NCI-H510A (cell line): Measurements from ENCODE around the gene FOXO6.
"Not testable (repeated sequence)": the region's sequence is repeated elsewhere in the genome, so short reads cannot be mapped to it uniquely, and the experiment has no call there.

Experiments used
- DNase-seq: peaks from one replicate; lab custom pipeline; 2025; lab: John Stamatoyannopoulos, UW

FOXO6 gene

GRCh38 chr1:41329662-41330587, 31.3 kb upstream of the FOXO6 start:
- DNase-seq = no peak

DNA sequence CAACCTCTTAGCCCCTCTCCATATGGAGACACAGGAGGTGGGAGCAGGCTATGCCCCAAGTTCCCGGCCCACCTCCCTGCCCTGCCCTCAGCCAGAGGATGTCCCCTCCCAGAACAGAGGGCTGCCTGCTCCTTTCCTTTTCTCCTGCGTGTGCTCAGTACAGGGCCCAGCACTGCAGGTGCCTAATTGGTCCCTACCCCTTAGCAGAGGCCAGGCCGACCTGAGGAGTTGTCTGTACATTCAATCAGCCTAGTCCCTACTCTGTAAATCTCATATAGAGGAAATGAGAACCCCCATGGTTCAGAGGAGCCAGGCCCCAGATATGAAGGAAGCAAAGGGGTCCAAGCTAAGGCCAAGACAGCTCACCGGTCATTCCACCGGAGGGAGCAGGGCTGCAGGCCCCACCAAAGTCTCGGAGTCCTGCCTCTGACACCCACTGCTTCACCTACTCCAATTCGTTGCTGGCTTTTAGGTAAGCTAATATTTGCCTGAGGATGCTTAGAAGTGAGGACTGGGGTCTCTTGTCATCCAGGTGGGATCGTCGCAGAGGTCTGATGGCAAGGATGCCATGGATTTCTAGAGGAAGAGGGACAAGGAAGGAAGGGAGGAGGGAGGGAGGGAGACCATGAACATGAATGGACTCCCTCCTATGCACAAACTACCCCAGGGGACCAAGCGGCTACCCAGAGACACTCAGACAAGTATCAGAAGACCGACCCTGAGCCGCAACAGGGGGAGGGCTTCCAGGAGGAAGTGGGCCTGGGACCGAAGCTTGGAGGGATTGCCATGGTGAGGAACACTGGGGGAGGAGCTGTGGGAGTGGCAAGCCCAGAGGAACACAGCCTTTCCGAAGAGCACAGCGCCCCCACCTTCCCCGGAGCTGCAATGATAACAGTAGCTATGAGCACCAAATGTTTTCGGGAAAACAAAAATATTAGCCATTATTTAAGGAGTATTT, 30.4 kb upstream of the FOXO6 start:
- DNase-seq = no peak

GRCh38 chr1:41331546-41331917, 29.7 kb upstream of the FOXO6 start:
- no peak for DNase-seq

DNA sequence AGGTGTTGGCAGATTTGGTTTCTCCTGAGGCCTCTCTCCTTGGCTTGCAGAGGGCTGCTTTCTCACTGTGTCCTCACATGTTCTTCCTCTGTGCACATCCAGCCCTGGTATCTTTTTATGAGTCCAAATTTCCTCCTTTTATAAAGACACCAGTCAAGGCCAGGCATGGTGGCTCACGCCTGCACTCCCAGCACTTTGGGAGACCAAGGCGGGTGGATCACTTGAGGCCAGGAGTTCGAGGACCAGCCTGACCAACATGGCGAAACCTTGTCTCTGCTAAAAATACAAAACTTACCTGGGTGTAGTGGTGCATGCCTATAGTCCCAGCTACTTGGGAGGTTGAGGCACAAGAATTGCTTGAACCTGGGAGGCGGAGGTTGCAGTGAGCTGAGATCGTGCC, 29.1 kb upstream of the FOXO6 start:
- not testable (repeated sequence) for DNase-seq

DNA sequence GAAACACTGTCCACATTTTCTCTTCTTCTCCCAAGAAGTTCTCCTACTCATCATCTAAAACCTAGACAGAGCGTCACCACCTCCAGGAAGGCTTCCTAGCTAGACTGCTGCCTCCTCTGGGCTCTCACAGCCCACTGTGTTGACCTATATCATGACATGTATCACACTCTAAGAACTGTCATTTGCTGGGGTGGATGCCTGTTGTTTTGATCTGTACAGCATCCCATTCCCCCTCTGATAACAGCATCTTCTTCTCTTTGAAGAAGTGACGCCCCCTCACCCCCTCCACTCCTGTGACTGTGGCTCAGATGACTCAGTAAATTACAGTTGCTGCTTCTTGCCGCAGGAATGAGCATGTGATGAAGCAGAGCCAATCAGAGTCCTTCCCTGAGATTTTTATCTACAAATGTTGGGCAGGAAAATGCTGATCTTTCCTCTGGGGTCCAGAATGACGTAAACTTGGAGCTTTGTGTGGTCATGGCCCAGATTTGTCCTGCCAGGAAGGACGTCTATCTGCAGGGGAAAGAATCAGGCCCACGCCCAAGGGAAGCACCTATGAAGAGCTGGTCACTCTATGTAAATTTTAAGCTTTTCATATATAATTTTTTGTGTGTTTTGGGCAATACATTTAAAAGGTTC, 28.0 kb upstream of the FOXO6 start:
- no peak for DNase-seq

GRCh38 chr1:41338820-41339219, 22.4 kb upstream of the FOXO6 start:
- no peak for DNase-seq

DNA sequence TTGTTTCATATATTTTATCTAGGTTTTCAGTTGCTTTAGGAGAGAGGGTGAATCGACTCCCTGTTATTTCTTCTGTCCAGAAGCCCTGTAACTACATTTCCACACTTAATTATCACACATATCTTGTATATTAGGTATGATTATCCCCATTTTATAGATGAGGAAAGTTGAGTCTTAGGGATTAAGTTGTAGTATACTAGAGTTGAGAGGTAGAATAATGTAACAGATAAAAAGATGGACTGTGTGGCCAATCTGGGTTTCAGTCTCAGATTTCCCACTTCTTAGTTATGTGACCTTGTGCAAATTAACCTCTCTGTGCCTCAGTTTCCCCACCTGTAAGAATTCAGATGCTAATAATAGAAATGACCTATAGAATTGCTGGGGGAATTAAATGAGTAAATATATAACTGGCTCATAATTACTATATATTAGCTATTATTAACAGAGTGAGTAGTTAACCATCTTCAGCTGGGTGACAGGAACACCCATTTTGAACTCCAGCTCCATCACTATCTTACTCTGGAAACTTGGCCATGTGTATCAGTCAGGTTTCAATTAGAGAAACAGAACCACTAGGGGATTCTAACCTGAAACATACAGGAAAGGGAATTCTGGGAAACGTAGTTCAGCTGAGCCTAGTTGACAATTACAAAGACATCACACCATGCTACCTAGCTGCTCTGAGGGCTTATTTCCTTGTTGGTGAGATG, 20.4 kb upstream of the FOXO6 start:
- DNase-seq = no peak

GRCh38 chr1:41341365-41341683, 19.9 kb upstream of the FOXO6 start:
- no peak for DNase-seq

DNA sequence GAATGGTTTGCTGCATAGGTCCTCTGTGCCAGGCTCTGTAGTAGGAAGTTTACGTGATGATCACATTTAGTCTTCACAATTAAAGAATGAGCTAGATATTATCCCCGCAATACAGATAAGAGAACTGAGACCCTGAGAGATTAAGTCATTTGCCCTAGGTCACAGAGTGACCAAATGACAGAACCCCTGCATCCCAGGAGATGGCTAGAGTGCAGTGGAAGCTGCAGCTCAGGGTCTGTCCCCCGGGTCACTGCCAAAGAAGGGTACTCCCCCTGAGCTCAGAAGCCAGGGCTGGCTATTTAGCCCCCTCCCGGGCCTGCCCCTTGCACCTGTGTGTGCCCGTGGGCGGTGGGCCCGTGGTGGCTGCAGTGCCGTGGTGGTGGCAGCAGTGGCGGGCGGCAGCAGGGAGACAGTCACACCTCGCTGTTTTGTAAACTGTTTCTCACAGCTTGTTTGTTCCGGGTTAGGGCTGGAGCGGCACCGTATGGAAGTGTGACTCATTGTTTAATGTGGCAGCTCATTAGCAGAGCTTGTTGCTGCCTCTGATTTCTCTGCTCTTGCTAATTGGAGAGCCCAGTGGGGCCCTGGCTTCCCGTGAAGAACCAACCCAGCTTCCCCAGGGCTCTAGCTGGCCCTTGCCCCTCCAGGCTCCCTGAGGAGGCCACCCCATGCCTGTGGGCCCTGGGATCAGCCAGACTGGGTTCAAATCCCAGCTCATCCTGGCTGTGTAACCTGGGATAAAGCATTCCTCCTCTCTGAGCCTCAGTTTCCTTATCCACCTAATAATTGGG, 19.3 kb upstream of the FOXO6 start:
- DNase-seq = no peak

DNA sequence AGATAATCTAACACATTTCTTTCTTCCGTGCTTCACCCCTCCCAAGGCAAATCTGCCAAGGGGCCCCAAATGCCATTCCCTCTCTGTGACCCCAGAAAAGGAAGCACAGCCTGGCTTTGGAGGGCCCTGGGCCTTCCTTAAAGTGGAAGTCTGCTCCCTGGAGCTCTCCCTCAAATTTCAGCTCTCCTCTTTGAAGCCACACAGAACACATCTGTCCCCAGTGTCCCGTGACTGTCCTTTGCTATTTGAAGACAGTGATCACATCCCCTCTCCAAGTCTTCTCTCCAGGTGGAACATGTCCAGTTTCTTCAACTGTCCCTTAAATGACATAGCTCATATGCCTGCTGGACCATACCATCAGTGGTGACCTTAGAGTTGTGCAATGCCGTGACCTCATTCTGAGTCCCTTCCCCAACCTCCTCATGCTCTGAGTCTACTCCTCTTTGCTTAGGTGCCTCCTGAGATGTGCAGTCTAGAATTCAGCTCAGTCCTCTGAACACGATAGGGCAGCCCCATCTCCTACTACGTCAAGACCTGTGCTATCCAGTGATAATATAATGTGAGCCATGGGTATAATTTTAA, 18.4 kb upstream of the FOXO6 start:
- no peak for DNase-seq

DNA sequence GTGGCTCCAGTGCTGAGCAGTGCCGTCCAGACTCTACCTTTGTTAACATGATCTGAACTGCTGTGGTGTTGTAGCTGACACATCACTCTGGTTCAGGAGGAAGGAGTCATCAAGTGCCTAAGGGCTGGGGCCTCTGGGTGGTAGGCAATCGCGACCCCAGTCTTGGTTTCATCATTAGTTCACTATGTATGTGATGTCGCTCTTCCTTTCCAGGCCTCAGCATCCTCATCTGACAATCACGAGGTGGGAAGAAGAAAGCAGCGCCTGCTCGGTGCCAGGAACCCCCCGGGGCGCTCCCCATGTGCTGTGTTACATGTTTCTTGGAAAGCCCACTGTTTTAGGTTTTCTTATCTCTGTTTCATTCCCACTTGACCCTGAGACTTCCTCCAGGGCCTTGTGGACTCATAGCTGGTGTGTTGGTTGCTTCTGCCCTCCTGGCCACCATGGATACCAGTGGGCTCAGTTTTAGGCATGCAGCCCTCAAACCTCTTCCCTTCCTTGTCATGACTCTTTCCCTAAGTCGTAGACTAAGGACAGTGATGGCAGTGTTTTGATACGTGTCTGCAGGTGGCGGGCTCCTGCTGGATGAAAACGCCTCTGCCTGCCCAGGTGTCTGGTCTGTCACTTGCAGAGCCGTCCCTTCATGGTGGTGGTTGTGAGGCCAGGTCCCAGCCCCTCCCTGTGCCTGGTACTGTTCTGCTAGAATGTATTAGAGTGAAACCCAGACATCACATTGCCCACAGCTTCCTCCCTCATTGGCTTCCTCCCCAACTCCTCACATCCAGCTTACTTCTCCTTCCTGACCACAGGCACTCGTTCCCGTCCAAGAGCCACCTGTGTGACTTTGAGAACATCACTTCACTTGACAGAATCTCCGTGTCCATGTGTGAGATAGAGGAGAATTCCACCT, 17.2 kb upstream of the FOXO6 start:
- DNase-seq = no peak

DNA sequence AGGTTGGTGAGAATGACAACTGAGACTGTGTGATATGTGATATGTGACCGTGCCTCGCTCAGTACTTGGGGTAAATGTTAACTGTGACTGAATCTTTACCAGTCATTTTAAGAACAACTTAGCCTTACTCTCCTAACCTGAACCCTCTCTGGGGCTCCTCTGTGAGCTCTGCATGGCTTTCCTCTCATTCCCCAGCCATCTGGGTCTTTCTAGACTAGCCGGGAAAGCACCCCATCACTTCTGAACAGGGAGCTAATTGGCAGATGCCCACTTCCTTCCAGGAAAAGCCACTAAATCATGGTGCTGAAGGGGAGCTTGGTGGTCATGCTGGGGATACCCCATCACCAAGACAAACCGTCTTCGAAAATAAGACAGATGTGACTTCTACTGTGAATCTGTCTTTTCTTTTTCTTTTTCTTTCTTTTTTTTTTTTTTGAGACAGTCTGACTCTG, 16.5 kb upstream of the FOXO6 start:
- no peak for DNase-seq

DNA sequence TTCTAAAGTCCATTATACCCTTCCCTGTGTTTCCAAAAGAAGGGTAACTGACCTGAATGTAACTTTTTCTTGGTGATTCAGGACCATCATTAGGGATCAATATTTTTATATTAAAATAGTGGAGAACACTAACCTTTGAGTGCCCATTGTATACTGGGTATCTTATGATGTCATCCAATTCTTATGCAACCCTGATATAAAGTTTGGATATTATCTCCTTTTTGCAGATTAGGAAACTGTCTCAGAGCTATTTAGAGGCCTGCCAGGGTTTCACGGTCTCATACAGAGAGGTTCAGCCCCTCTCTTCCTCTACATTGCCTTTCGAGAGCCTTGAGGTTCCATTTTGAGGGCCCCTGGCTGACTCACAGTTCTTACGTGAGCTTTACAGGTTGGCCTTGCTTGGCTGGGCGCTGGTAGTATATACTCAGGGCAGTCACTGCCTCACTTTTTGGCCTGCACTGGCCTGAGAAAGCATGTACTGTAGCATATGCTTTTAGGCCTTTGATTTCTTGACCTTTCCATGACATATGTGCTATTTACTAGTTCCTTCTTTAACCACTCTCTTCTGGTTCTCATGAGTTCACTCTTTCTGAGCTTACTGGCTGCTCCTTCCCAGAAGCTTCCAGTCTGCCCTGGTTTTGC, 15.7 kb upstream of the FOXO6 start:
- no peak for DNase-seq

- no peak for DNase-seq
Measured at GRCh38 chr1:41347276-41347675, 14.0 kb upstream of the FOXO6 start.

DNA sequence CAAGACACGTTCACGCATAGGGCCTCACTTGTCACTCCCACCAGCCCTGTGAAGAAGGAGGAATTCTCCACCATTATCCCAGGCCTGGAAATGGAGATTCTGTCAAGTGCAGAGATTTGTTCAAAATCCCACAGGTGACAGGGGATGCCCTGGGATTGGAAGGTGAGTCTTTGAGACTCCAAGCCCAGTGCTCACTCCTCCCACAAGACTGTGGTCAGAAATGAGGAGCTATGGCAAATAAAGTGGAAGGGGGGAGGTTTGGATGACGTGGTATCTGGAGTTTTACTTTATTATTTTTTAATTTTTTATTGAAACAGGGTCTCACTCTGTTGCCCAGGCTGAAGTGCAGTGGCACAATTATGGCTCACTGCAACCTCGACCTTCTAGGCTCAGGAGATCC, 12.8 kb upstream of the FOXO6 start:
- DNase-seq = no peak

GRCh38 chr1:41349361-41350054, 11.7 kb upstream of the FOXO6 start:
- DNase-seq = no peak

- no peak for DNase-seq
Measured at GRCh38 chr1:41350055-41350378, 11.2 kb upstream of the FOXO6 start.
